GM20000 (cell line): Measurements from ENCODE around the gene ARHGEF12.
"Not testable (repeated sequence)": the region's sequence is repeated elsewhere in the genome, so short reads cannot be mapped to it uniquely, and the experiment has no call there.

Experiments
- DNase-seq: peaks from one replicate; pipeline ENCODE4 v3.0.0; 2012; ENCODE audit warnings: low spot score
- TF ChIP-seq, protein P1 (sequence below): IDR thresholded peaks from 2 replicates; pipeline ENCODE4 v1.5.1; 2012; ENCODE audit warnings: mild to moderate bottlenecking, control low read depth; ENCODE audit errors: extremely low read depth, missing control alignments

Gene ARHGEF12

DNA sequence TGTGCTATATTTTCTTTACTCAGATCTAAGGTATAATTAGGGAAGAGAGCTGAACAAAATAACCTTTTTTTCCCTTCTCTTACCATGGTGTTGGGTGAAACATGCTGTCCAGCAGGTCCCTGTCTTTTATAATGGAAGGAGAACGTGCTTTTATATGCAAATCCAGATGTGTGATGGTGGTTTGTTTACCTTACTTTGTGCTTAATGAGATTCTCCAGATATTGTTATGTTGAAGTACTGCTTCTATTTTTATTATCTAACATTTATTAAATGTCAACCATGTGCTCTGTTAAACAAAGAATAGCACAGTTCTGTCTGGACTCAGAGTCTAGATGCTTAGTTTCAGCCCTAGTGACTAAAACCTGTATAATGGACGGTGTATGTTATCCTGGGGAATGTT, 165.2 kb downstream of the ARHGEF12 start:
- no peak for DNase-seq
- TF ChIP-seq, protein P1, sequence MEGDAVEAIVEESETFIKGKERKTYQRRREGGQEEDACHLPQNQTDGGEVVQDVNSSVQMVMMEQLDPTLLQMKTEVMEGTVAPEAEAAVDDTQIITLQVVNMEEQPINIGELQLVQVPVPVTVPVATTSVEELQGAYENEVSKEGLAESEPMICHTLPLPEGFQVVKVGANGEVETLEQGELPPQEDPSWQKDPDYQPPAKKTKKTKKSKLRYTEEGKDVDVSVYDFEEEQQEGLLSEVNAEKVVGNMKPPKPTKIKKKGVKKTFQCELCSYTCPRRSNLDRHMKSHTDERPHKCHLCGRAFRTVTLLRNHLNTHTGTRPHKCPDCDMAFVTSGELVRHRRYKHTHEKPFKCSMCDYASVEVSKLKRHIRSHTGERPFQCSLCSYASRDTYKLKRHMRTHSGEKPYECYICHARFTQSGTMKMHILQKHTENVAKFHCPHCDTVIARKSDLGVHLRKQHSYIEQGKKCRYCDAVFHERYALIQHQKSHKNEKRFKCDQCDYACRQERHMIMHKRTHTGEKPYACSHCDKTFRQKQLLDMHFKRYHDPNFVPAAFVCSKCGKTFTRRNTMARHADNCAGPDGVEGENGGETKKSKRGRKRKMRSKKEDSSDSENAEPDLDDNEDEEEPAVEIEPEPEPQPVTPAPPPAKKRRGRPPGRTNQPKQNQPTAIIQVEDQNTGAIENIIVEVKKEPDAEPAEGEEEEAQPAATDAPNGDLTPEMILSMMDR, result no peak

DNA sequence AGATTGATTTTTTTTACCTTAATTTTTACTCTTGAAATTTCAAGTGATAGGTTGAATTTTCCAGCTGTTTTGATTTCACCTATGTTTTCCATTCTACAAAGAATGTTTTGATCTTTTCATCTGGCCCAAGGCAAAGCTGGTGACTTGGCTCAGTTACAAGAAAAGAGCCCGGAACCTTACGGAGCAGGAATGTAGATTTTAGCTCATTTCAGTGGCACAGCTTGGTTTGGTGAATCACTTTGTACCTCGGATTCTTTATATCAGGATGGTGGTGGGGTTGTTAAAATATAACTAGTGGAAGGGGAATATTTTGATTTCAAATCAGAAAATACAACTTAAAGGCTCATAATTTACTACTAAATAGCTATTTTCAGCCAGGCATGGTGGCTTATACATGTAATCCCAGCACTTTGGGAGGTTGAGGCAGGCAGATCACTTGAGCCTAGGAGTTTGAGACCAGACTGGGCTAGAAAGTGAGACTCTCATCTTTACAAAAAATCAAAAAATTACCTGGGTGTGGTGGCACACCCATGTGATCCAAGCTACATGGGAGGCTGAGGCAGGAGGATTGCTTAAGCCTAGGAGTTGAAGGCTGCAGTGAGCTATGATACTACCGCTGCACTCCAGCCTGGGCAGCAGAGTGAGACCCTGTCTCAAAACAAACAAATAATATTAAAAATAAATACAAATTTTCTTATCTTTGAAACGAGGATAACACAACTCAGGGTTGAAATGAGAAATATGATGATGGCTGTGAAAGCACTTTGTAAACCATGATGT, 166.0 kb downstream of the ARHGEF12 start:
- DNase-seq, result no peak
- TF ChIP-seq, protein P1, result no peak

GRCh38 chr11:120503529-120503928, 167.3 kb downstream of the ARHGEF12 start:
- DNase-seq, result not testable (repeated sequence)

DNA sequence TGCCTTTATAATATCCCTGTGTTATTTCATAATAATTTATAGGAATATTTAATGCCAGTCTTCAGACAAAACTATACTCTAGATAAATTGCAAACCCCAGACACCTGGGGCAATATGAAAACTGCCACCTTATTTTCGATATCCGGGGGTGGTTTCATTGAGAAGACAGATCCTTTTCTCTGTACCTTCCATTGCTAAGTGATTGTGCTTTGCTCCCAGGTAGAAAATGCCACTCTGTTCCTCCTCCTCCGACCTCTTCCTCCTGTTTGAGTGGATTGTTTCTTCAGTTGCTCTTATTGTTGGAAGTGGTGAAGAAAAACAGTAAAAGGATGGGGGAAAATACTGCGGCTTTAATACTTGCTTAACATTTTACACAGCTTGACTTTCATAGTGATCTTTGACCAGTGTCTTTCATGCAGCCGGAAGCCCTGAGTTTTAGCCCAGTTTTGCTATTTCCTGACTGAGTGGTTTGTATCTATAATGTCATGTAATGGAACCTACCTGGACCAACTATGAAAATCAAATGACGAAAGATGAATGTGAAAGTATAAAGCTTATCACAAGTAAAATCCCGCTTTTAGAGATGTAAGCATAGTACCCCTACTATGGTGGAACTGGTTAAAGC, 169.7 kb downstream of the ARHGEF12 start:
- DNase-seq, result no peak

GRCh38 chr11:120509346-120510053, 173.3 kb downstream of the ARHGEF12 start:
- TF ChIP-seq, protein P1, result no peak
- DNase-seq, result no peak

More for the DNA sequence above, 169.7 kb downstream of the ARHGEF12 start:
- TF ChIP-seq, protein P1, result no peak

DNA sequence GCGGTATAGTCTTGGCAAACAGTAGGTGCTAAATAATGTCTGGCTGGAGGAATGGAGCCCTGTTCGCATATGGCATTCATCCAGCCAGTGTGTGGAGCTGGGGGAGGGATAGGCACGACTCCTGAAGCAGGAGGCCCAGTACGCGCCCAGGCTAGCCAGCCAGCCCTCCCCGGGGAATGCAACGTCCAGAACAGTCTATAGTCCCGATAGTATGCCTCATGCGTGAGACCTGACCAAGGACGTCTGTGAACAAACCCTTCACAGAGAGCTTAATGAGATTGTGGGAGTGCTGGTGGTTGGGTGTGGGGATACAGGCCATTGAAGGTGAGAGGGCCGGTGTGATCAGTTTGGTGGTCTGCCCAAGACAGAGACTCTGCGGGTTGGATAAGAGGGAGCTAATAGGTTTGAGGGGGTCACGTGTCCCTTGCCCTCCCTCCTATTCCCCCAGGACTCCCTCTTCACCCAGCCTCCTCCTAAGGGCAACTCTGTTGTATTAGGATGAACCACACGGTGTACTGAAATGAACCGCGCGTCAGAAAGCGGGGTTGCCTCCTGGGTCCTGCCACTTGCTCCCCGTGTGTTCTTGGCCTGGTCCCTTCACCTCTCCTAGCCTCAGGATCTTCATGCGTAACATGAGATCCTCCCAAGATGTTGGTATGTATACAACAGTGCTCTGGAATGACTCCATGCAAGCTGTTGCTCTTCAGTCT, 174.3 kb downstream of the ARHGEF12 start:
- TF ChIP-seq, protein P1, result no peak
- DNase-seq, result no peak

DNA sequence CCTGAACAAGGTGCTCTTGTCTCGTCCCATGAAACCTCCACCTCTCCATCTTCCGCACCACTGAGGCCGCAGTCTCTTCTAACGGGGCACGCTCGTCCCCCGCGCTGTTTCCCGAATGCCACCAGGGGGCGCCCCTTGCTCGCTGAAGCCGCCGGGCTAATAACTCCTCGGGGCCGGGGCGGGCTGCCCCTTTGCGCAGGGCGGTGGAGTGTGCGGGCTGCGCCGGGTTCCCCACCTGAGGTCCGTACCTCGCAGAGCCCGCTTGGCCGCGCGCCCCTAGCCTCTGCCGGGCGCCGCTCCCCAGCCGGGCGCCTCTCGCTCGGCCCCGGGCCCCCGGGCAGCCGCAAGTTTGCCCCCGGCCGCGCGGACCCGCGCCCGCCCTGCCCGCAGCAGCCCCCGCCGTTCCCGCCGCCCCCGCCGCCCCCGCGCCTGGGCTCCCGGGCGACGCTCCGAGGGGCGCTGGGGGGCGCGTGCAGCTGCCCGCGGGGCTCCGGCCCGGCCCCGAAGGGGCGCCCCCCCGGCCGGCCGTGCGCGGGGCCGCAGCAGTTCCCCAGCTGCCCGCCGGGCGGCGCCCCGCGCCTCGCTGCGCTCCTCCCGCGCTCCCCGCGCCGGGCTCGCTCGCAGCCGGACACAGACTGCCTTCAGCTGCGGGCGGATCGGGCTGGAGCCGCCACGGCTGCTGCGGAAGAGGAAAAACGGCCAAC, 175.1 kb downstream of the ARHGEF12 start, which contains the start of gene GRIK4:
TSS of gene GRIK4 (plus strand) at position 633 of the 704 bp plus-strand sequence. CDS start 148,571 bp downstream, outside the sequence.
- DNase-seq, result peak; percentile 96
- TF ChIP-seq, protein P1, result peak; percentile 87
